IPS-15b (cell line): ENCODE data around the gene STK32C.
"Not testable (repeated sequence)": the region's sequence is repeated elsewhere in the genome, so short reads cannot be mapped to it uniquely, and the experiment has no call there.

ENCODE experiments used
- H3K27me3 ChIP-seq: one replicate; pipeline ENCODE4 v1.6.1; 2013; ENCODE audit warnings: low read length; ENCODE audit not compliant: control insufficient read depth, insufficient read depth
- H3K36me3 ChIP-seq: one replicate; pipeline ENCODE4 v1.6.1; 2013; ENCODE audit warnings: low read length; ENCODE audit not compliant: control insufficient read depth, insufficient read depth
- H3K4me1 ChIP-seq: one replicate; pipeline ENCODE4 v1.6.1; 2013; ENCODE audit warnings: mild to moderate bottlenecking, low read length; ENCODE audit not compliant: control insufficient read depth, insufficient read depth
- H3K4me3 ChIP-seq: one replicate; pipeline ENCODE4 v1.5.1; 2013; ENCODE audit warnings: low read depth, low read length
- H3K9ac ChIP-seq: one replicate; pipeline ENCODE4 v1.6.1; 2013; ENCODE audit warnings: low read depth, mild to moderate bottlenecking, low read length
- H3K9me3 ChIP-seq: one replicate; pipeline ENCODE4 v1.6.1; 2013; ENCODE audit warnings: mild to moderate bottlenecking, low read length; ENCODE audit not compliant: control insufficient read depth, insufficient read depth

Gene STK32C

GRCh38 chr10:132225073-132225848 lies 82.5 kb downstream of the STK32C start:
- H3K9ac ChIP-seq: no peak overlapping the region
- H3K4me1 ChIP-seq: no peaks in the 10 kb centered on the region
- no peak overlapping the region for H3K4me3 ChIP-seq
- peaks cover 4% of the 10 kb centered on the region for H3K36me3 ChIP-seq
- H3K9me3 ChIP-seq: no peaks in the 10 kb centered on the region
- no peaks in the 10 kb centered on the region for H3K27me3 ChIP-seq

- Histone ChIP-seq H3K9ac (no peak overlapping the region), H3K4me1 (no peaks in the 10 kb centered on the region), H3K36me3 (peaks cover 4% of the 10 kb centered on the region), H3K9me3 (no peaks in the 10 kb centered on the region), H3K4me3 (no peak overlapping the region), H3K27me3 (no peaks in the 10 kb centered on the region)
These were observed 83.2 kb downstream of the STK32C start for GRCh38 chr10:132224343-132225072.

- Histone ChIP-seq H3K9me3 (no peaks in the 10 kb centered on the region), H3K27me3 (no peaks in the 10 kb centered on the region), H3K4me3 (no peak overlapping the region), H3K36me3 (peaks cover 4% of the 10 kb centered on the region), H3K4me1 (no peaks in the 10 kb centered on the region), H3K9ac (no peak overlapping the region)
These were observed 84.0 kb downstream of the STK32C start for GRCh38 chr10:132223611-132224342.

- Histone ChIP-seq H3K4me3 (no peak overlapping the region), H3K36me3 (peaks cover 4% of the 10 kb centered on the region), H3K9me3 (no peaks in the 10 kb centered on the region), H3K9ac (no peak overlapping the region), H3K4me1 (no peaks in the 10 kb centered on the region), H3K27me3 (no peaks in the 10 kb centered on the region)
These were observed 84.6 kb downstream of the STK32C start for GRCh38 chr10:132223156-132223590.

GRCh38 chr10:132222726-132223125 lies 85.0 kb downstream of the STK32C start:
- Histone ChIP-seq H3K9me3 (no peaks in the 10 kb centered on the region), H3K4me1 (no peaks in the 10 kb centered on the region), H3K36me3 (peaks cover 4% of the 10 kb centered on the region), H3K9ac (no peak overlapping the region), H3K27me3 (no peaks in the 10 kb centered on the region), H3K4me3 (no peak overlapping the region)

- not testable (repeated sequence) for H3K27me3 ChIP-seq, H3K4me3 ChIP-seq, H3K36me3 ChIP-seq, H3K9me3 ChIP-seq, H3K4me1 ChIP-seq, H3K9ac ChIP-seq
These were observed 86.8 kb downstream of the STK32C start for GRCh38 chr10:132220996-132221395.

- no peak overlapping the region for H3K4me3 ChIP-seq
- no peaks in the 10 kb centered on the region for H3K27me3 ChIP-seq
- H3K9ac ChIP-seq: no peak overlapping the region
- H3K36me3 ChIP-seq: peaks cover 2% of the 10 kb centered on the region
- H3K4me1 ChIP-seq: no peaks in the 10 kb centered on the region
- H3K9me3 ChIP-seq: no peaks in the 10 kb centered on the region
These were observed 87.7 kb downstream of the STK32C start for GRCh38 chr10:132220061-132220460.

GRCh38 chr10:132219486-132219885 lies 88.3 kb downstream of the STK32C start:
- H3K4me1 ChIP-seq: no peaks in the 10 kb centered on the region
- no peaks in the 10 kb centered on the region for H3K9me3 ChIP-seq
- H3K27me3 ChIP-seq: no peaks in the 10 kb centered on the region
- H3K36me3 ChIP-seq: peaks cover 2% of the 10 kb centered on the region
- no peak overlapping the region for H3K9ac ChIP-seq
- no peak overlapping the region for H3K4me3 ChIP-seq

GRCh38 chr10:132216441-132216840 lies 91.3 kb downstream of the STK32C start:
- not testable (repeated sequence) for H3K4me1 ChIP-seq, H3K4me3 ChIP-seq, H3K36me3 ChIP-seq, H3K27me3 ChIP-seq, H3K9ac ChIP-seq, H3K9me3 ChIP-seq

- H3K4me3 ChIP-seq: no peak overlapping the region
- no peaks in the 10 kb centered on the region for H3K27me3 ChIP-seq
- no peaks in the 10 kb centered on the region for H3K4me1 ChIP-seq
- no peaks in the 10 kb centered on the region for H3K36me3 ChIP-seq
- no peaks in the 10 kb centered on the region for H3K9me3 ChIP-seq
- H3K9ac ChIP-seq: no peak overlapping the region
These were observed 93.8 kb downstream of the STK32C start for GRCh38 chr10:132213917-132214316.

GRCh38 chr10:132212816-132213215 lies 94.9 kb downstream of the STK32C start:
- Histone ChIP-seq H3K4me1 (no peaks in the 10 kb centered on the region), H3K36me3 (no peaks in the 10 kb centered on the region), H3K9me3 (no peaks in the 10 kb centered on the region), H3K4me3 (no peak overlapping the region), H3K27me3 (no peaks in the 10 kb centered on the region), H3K9ac (no peak overlapping the region)
